Fibroblast of lung (primary cell): Measurements from ENCODE around the gene F2RL3. TPM values are rescaled to one million over a fixed set of nuclear protein-coding genes. Genes with fewer than 3 reads are reported as not detected.

Experiments used
- DNase-seq, 2 donors: peaks; one replicate each; pipeline versions ENCODE4 v3.0.0 to v3.0.0-alpha.2; 2010; ENCODE audit warnings: low read depth in 2 of 2
- H2AFZ ChIP-seq: 2 replicates; pipeline ENCODE4 v1.5.1; 2012; ENCODE audit warnings: low read length, control low read depth, inconsistent platforms
- H3K27ac ChIP-seq: 2 replicates; pipeline ENCODE4 v1.5.1; 2011; ENCODE audit warnings: low read length, control low read depth; ENCODE audit not compliant: insufficient read depth
- H3K27me3 ChIP-seq: 2 replicates; pipeline ENCODE4 v1.5.1; 2011; ENCODE audit warnings: mild to moderate bottlenecking, low read length; ENCODE audit not compliant: control insufficient read depth, insufficient read depth
- H3K36me3 ChIP-seq: 2 replicates; pipeline ENCODE4 v1.5.1; 2011; ENCODE audit warnings: low read length; ENCODE audit not compliant: control insufficient read depth, insufficient read depth
- H3K4me1 ChIP-seq: 2 replicates; pipeline ENCODE4 v1.5.1; 2011; ENCODE audit warnings: low read length; ENCODE audit not compliant: control insufficient read depth, insufficient read depth; ENCODE audit errors: extremely low read depth
- H3K4me2 ChIP-seq: 2 replicates; pipeline ENCODE4 v1.5.1; 2011; ENCODE audit warnings: low read length, control low read depth; ENCODE audit not compliant: insufficient read depth; ENCODE audit errors: extremely low read depth
- H3K4me3 ChIP-seq, 4 experiments: fragments of 200-600 bp in 1 of 4; sonication (generic) in 1 of 4; replicated peaks in 1 of 4; 2 replicates each; pipeline ENCODE4 v1.5.1; 2011 to 2016; ENCODE audit warnings: low read length in 4 of 4, low read depth in 3 of 4, mild to moderate bottlenecking in 3 of 4, control low read depth in 2 of 4, inconsistent platforms in 1 of 4, mixed read lengths in 1 of 4; ENCODE audit not compliant: insufficient read depth in 1 of 4; ENCODE audit errors: control extremely low read depth in 1 of 4
- H3K79me2 ChIP-seq: 2 replicates; pipeline ENCODE4 v1.5.1; 2012; ENCODE audit warnings: mild to moderate bottlenecking, low read length, inconsistent platforms; ENCODE audit not compliant: control insufficient read depth, insufficient read depth
- H3K9ac ChIP-seq: 2 replicates; pipeline ENCODE4 v1.5.1; 2011; ENCODE audit warnings: mild to moderate bottlenecking, low read length, control low read depth; ENCODE audit not compliant: insufficient read depth
- H3K9me3 ChIP-seq: 2 replicates; pipeline ENCODE4 v1.5.1; 2012; ENCODE audit warnings: low read depth, low read length; ENCODE audit not compliant: control insufficient read depth, insufficient read depth
- H4K20me1 ChIP-seq: 2 replicates; pipeline ENCODE4 v1.5.1; 2011; ENCODE audit warnings: low read length; ENCODE audit not compliant: control insufficient read depth, insufficient read depth; ENCODE audit errors: extremely low read depth
- EZH2 ChIP-seq: IDR thresholded peaks from 2 replicates; pipeline ENCODE4 v1.5.1; 2012; ENCODE audit warnings: low read length, control low read depth, mild to moderate bottlenecking; ENCODE audit errors: missing control alignments
- polyA plus RNA-seq, 2 donors: library from polyadenylated mRNA; depleted of rRNA in 1 of 2; stranded (reverse) in 1 of 2; unstranded in 1 of 2; fragments of >200 nt; gene quantifications; 2 replicates each; pipeline ENCODE4 v1.2.1, GENCODE V29; 2011 to 2012; ENCODE audit warnings: missing spikeins in 1 of 2
- total RNA-seq: library from RNA; depleted of rRNA; stranded (reverse); fragments of >200 nt; gene quantifications from 2 replicates; pipeline ENCODE4 v1.2.1, GENCODE V29; 2014
- TF ChIP-seq, protein P1 (sequence below), 2 donors: IDR thresholded peaks in 1 of 2; conservative IDR thresholded peaks in 1 of 2; 1 replicate in 1 of 2; 2 replicates in 1 of 2; pipeline ENCODE4 v1.5.1; 2011 to 2012; ENCODE audit warnings: low read length in 2 of 2, control low read depth in 1 of 2, inconsistent platforms in 1 of 2, low read depth in 1 of 2, mild to moderate bottlenecking in 1 of 2

The F2RL3 gene
- total and polyA plus RNA-seq, 2 donors (not counting 1 experiment from before 2014, with no cell fraction given): under 0.01 to 0.01 TPM

DNA sequence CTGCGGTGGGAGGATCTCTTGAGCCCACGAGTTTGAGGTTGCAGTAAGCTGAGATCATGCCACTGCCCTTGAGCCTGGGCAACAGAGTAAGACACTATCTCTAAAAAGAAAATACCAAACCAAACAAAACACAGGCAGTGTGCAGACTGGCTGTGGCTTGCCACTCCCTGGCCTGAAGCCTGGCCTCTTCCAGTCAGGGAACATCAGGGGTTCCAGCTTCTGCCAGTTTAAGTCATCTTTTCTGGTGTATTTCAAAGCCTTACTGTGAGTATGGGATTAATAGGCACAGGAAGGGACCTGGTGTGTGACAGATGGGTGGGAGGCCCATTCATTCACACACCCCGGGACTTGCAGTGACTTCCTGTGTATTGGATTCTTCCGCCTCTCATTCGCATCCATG lies 27.0 kb upstream of the F2RL3 start:
- no peak for DNase-seq
- no peak overlapping the region for H3K4me2 ChIP-seq
- no peak overlapping the region for H3K9ac ChIP-seq
- no peaks in the 10 kb centered on the region for H3K9me3 ChIP-seq
- H2AFZ ChIP-seq: no peak overlapping the region
- H3K4me1 ChIP-seq: no peaks in the 10 kb centered on the region
- no peaks in the 10 kb centered on the region for H4K20me1 ChIP-seq
- no peak for TF ChIP-seq EZH2
- TF ChIP-seq, protein P1, sequence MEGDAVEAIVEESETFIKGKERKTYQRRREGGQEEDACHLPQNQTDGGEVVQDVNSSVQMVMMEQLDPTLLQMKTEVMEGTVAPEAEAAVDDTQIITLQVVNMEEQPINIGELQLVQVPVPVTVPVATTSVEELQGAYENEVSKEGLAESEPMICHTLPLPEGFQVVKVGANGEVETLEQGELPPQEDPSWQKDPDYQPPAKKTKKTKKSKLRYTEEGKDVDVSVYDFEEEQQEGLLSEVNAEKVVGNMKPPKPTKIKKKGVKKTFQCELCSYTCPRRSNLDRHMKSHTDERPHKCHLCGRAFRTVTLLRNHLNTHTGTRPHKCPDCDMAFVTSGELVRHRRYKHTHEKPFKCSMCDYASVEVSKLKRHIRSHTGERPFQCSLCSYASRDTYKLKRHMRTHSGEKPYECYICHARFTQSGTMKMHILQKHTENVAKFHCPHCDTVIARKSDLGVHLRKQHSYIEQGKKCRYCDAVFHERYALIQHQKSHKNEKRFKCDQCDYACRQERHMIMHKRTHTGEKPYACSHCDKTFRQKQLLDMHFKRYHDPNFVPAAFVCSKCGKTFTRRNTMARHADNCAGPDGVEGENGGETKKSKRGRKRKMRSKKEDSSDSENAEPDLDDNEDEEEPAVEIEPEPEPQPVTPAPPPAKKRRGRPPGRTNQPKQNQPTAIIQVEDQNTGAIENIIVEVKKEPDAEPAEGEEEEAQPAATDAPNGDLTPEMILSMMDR (conservative IDR thresholded peaks at IDR 0.05 in 1 of 2, IDR thresholded peaks at IDR 0.05 in 1 of 2; ENCODE audit: low read depth in 1 of 2, low read length in 2 of 2): no peak
- H3K27me3 ChIP-seq: no peaks in the 10 kb centered on the region
- no peak overlapping the region for H3K4me3 ChIP-seq
- peaks cover 8% of the 10 kb centered on the region for H3K36me3 ChIP-seq
- H3K27ac ChIP-seq: no peak overlapping the region
- no peaks in the 10 kb centered on the region for H3K79me2 ChIP-seq

DNA sequence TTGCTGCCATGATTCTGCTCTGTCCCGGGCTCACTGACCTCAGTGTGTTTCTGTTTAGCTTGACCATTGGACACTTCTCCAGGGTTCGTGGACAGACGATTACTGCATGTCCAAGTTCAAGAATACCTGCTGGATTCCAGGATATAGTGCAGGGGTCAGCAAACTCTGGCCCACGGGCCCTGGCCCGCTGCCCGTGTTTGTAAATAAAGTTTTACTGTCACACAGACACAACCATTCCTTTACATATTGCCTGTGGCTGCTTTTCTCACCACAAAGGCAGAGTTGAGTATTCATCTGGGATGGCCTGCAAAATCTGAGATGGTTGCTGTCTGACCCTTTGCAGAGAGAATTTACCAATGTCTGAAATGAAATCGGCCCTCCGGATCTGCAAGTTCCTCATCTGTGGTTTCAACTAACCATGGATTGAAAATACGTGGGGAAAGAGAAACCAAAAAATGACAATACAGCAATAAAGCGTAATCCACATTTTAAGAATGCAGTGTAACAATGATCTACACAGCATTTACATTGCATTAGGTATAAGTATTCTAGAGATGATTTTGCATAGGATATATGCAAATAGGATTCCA lies 25.9 kb upstream of the F2RL3 start:
- Histone ChIP-seq H3K79me2 (no peaks in the 10 kb centered on the region), H3K27me3 (no peaks in the 10 kb centered on the region), H4K20me1 (no peaks in the 10 kb centered on the region), H3K4me2 (no peak overlapping the region), H3K36me3 (peaks cover 16% of the 10 kb centered on the region), H3K9ac (no peak overlapping the region), H3K4me3 (no peak overlapping the region), H3K27ac (no peak overlapping the region), H2AFZ (no peak overlapping the region), H3K9me3 (no peaks in the 10 kb centered on the region), H3K4me1 (no peaks in the 10 kb centered on the region)
- TF ChIP-seq, protein P1 (conservative IDR thresholded peaks at IDR 0.05 in 1 of 2, IDR thresholded peaks at IDR 0.05 in 1 of 2; ENCODE audit: low read depth in 1 of 2, low read length in 2 of 2): no peak
- no peak for TF ChIP-seq EZH2
- no peak for DNase-seq

DNA sequence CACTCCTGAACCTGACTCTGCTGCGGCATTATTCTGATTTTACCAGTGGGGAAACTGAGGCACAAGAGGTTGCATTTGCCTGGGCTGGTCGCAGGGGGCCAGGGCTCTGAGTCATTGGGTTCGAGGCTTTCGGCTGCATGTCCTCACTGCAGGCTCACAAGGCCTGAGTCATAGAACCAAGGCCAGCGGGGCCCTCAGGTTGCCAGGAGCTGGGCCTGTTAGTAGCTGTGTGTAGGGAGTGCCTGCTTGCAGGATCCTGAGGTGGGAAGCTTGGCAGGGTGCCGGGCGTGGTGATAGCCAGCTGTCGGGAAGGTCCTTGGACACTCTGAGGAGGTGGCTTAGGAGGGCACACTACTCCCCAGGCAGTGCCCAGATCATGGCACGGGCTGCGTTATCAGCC lies 21.6 kb upstream of the F2RL3 start:
- Histone ChIP-seq H3K36me3 (peaks cover 22% of the 10 kb centered on the region), H4K20me1 (no peaks in the 10 kb centered on the region), H3K9me3 (no peaks in the 10 kb centered on the region), H3K9ac (no peak overlapping the region), H3K79me2 (no peaks in the 10 kb centered on the region), H3K27ac (no peak overlapping the region), H3K4me2 (no peak overlapping the region), H3K4me1 (no peaks in the 10 kb centered on the region), H2AFZ (no peak overlapping the region), H3K27me3 (no peaks in the 10 kb centered on the region), H3K4me3 (no peak overlapping the region)
- peak in 1 of 2 donors; percentile 16 for DNase-seq
- TF ChIP-seq, protein P1 (conservative IDR thresholded peaks at IDR 0.05 in 1 of 2, IDR thresholded peaks at IDR 0.05 in 1 of 2; ENCODE audit: low read depth in 1 of 2, low read length in 2 of 2): no peak
- TF ChIP-seq EZH2: no peak
